Loucy (cell line): Measurements from ENCODE around the gene ZFYVE21.

ENCODE experiments used
- CTCF ChIP-seq: fragments of 200-600 bp; sonication (generic); conservative IDR thresholded peaks from 2 replicates; pipeline ENCODE4 v1.5.1; 2014; ENCODE audit warnings: mild to moderate bottlenecking, antibody characterized with exemption, low read length
- EZH2phosphoT487 ChIP-seq: fragments of 200-600 bp; IDR thresholded peaks from 2 replicates; pipeline ENCODE4 v1.6.1; 2018; ENCODE audit warnings: antibody characterized with exemption, mild to moderate bottlenecking, moderate library complexity, borderline replicate concordance

GRCh38 chr14:103738701-103739451 is 23.3 kb downstream of the ZFYVE21 start:
- TF ChIP-seq CTCF (no peak), EZH2phosphoT487 (no peak)
